NCI-H1417 (cell line): ENCODE measurements around the gene NME9.

ENCODE experiments used
- DNase-seq, 3 experiments: peaks; one replicate each; lab custom pipeline; 2025; lab: John Stamatoyannopoulos, UW

The NME9 gene

GRCh38 chr3:138362538-138362937 is 32.9 kb upstream of the NME9 start:
- no peak for DNase-seq

- no peak for DNase-seq
These were observed 31.9 kb upstream of the NME9 start for GRCh38 chr3:138361561-138361971.

- no peak for DNase-seq
These were observed 31.3 kb upstream of the NME9 start for GRCh38 chr3:138360869-138361525.

GRCh38 chr3:138359919-138360868 is 30.5 kb upstream of the NME9 start:
- no peak for DNase-seq

GRCh38 chr3:138359148-138359918 is 29.7 kb upstream of the NME9 start:
- DNase-seq, result no peak

GRCh38 chr3:138356730-138357405 is 27.2 kb upstream of the NME9 start:
- DNase-seq, result no peak

GRCh38 chr3:138355071-138355470 is 25.4 kb upstream of the NME9 start:
- DNase-seq, result no peak

- DNase-seq, result no peak
These were observed 24.7 kb upstream of the NME9 start for GRCh38 chr3:138354376-138354775.

- no peak for DNase-seq
These were observed 22.4 kb upstream of the NME9 start for GRCh38 chr3:138351916-138352550.

- no peak for DNase-seq
These were observed 21.5 kb upstream of the NME9 start for GRCh38 chr3:138351151-138351550.

GRCh38 chr3:138349926-138350665 is 20.4 kb upstream of the NME9 start:
- DNase-seq, result no peak

GRCh38 chr3:138348754-138349739 is 19.4 kb upstream of the NME9 start:
- peak in 2 of 3 experiments; percentile 53 to 55 for DNase-seq

GRCh38 chr3:138347960-138348753 is 18.5 kb upstream of the NME9 start, which contains the start of gene MRAS:
Gene MRAS (plus strand): TSS chr3:138348579. CDS start chr3:138372884, 24,305 bp downstream.
- peak; percentile 39 to 86 (median 83) for DNase-seq

GRCh38 chr3:138344754-138345153 is 15.1 kb upstream of the NME9 start:
- DNase-seq, result no peak

- no peak for DNase-seq
These were observed 10.9 kb upstream of the NME9 start for GRCh38 chr3:138340511-138340910.

- DNase-seq, result no peak
These were observed 9.2 kb upstream of the NME9 start for GRCh38 chr3:138338811-138339210.

GRCh38 chr3:138338244-138338643 is 8.6 kb upstream of the NME9 start:
- DNase-seq, result no peak

GRCh38 chr3:138336454-138336999 is 6.9 kb upstream of the NME9 start:
- DNase-seq, result no peak
